Esophagus squamous epithelium (tissue), 4 donors: ENCODE results near the gene PHACTR3.

Source experiments
- POLR2A ChIP-seq, 4 donors: fragments of 450-650 bp; IDR thresholded peaks; one replicate each; pipeline ENCODE4 v1.6.1; 2017; ENCODE audit warnings: antibody characterized with exemption in 4 of 4, mild to moderate bottlenecking in 4 of 4, moderate library complexity in 3 of 4
- TF ChIP-seq, protein P1 (sequence below), 6 experiments: fragments of 450-650 bp in 4 of 6; fragments of 200-600 bp in 2 of 6; sonication (generic) in 2 of 6; IDR thresholded peaks; one replicate each; pipeline ENCODE4 v1.5.1; 2016 to 2019; ENCODE audit warnings: antibody characterized with exemption in 6 of 6, mild to moderate bottlenecking in 4 of 6, moderate library complexity in 4 of 6

- TF ChIP-seq, protein P1, sequence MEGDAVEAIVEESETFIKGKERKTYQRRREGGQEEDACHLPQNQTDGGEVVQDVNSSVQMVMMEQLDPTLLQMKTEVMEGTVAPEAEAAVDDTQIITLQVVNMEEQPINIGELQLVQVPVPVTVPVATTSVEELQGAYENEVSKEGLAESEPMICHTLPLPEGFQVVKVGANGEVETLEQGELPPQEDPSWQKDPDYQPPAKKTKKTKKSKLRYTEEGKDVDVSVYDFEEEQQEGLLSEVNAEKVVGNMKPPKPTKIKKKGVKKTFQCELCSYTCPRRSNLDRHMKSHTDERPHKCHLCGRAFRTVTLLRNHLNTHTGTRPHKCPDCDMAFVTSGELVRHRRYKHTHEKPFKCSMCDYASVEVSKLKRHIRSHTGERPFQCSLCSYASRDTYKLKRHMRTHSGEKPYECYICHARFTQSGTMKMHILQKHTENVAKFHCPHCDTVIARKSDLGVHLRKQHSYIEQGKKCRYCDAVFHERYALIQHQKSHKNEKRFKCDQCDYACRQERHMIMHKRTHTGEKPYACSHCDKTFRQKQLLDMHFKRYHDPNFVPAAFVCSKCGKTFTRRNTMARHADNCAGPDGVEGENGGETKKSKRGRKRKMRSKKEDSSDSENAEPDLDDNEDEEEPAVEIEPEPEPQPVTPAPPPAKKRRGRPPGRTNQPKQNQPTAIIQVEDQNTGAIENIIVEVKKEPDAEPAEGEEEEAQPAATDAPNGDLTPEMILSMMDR (IDR thresholded peaks at IDR 0.05), result no peak
- no peak for TF ChIP-seq POLR2A (IDR thresholded peaks at IDR 0.05)
Observed at GRCh38 chr20:59822291-59823029, 218.1 kb downstream of the PHACTR3 start.
